Transverse colon (tissue), 4 donors: ENCODE measurements around the gene UTP20. TPM values are rescaled to one million over a fixed set of nuclear protein-coding genes. Genes with fewer than 3 reads are reported as not detected.

Experiments
- DNase-seq: peaks from one replicate; pipeline ENCODE4 v3.0.0-alpha.2; 2019
- H3K27ac ChIP-seq, 4 donors: fragments of 200-600 bp; sonication (generic); 2 replicates each; pipeline ENCODE4 v1.5.1; 2016 to 2018; ENCODE audit warnings: inconsistent platforms in 4 of 4
- H3K27me3 ChIP-seq: fragments of 200-600 bp; sonication (generic); 2 replicates; pipeline ENCODE4 v1.5.1; 2017; ENCODE audit warnings: inconsistent platforms
- H3K36me3 ChIP-seq, 4 donors: fragments of 200-600 bp; sonication (generic); 2 replicates each; pipeline ENCODE4 v1.5.1; 2017 to 2019; ENCODE audit warnings: inconsistent platforms in 4 of 4
- H3K4me1 ChIP-seq, 4 donors: fragments of 200-600 bp; sonication (generic); 2 replicates each; pipeline ENCODE4 v1.5.1; 2017 to 2020; ENCODE audit warnings: inconsistent platforms in 4 of 4
- H3K4me3 ChIP-seq, 4 donors: fragments of 200-600 bp; sonication (generic); 1 replicate in 1 of 4; 2 replicates in 3 of 4; pipeline versions ENCODE4 v1.5.1 to v1.6.1; 2017 to 2019; ENCODE audit warnings: inconsistent platforms in 4 of 4
- H3K9me3 ChIP-seq, 2 donors: fragments of 200-600 bp; sonication (generic); 2 replicates each; pipeline ENCODE4 v1.5.1; 2017 to 2019; ENCODE audit warnings: inconsistent platforms in 2 of 2
- CTCF ChIP-seq, 5 experiments: fragments of 200-600 bp in 3 of 5; fragments of 450-650 bp in 2 of 5; sonication (generic) in 3 of 5; IDR thresholded peaks; 1 replicate in 2 of 5; 2 replicates in 3 of 5; pipeline ENCODE4 v1.5.1; 2016 to 2017; ENCODE audit warnings: antibody characterized with exemption in 5 of 5, inconsistent platforms in 3 of 5, mild to moderate bottlenecking in 2 of 5, moderate library complexity in 1 of 5
- EP300 ChIP-seq: sonication (generic); formaldehyde crosslinking; IDR thresholded peaks from one replicate; pipeline ENCODE4 v1.6.1; 2017; ENCODE audit warnings: antibody characterized with exemption, low read depth
- POLR2A ChIP-seq: fragments of 450-650 bp; IDR thresholded peaks from one replicate; pipeline ENCODE4 v1.6.1; 2016; ENCODE audit warnings: antibody characterized with exemption, mild to moderate bottlenecking, moderate library complexity
- POLR2AphosphoS5 ChIP-seq, 3 donors: sonication (generic); formaldehyde crosslinking; IDR thresholded peaks; one replicate each; pipeline ENCODE4 v1.6.1; 2016; ENCODE audit warnings: antibody characterized with exemption in 3 of 3
- in situ Hi-C, 4 donors: fragments of 200-750 bp; cut with MboI; loops; one replicate each; pipeline versions ENCODE4 v1.15.0 to v1.15.1; 2017; ENCODE audit warnings: low sequenced_read_pairs in 3 of 4, low pct_ligation_motif_present in 1 of 4, low pct_unique_long_range_greater_than_20kb in 1 of 4
- intact Hi-C: fragments of 100-400 bp; cut with DNase I; formaldehyde crosslinking; loops from one replicate; pipeline ENCODE4 v1.15.1; 2023; ENCODE audit warnings: low total_unique reads
- small RNA-seq, 4 donors: library from RNA; depleted of rRNA; stranded (forward); fragments of <200 nt; gene quantifications; one replicate each; pipeline ENCODE3, GENCODE V24; 2016
- total RNA-seq, 4 donors: library from RNA; depleted of rRNA; stranded (reverse); fragments of >200 nt; gene quantifications; one replicate each; pipeline ENCODE4 v1.1.0, GENCODE V29; 2016

Gene UTP20
- total RNA-seq, 4 donors from 2014 or later: 5.2 to 11.0 (median 6.5) TPM

- intact Hi-C loops: no loop called here
- no peak for DNase-seq
Measured at GRCh38 chr12:101436136-101436535, 156.2 kb downstream of the UTP20 start.

More at GRCh38 chr12:101436136-101436535, 156.2 kb downstream of the UTP20 start:
- Histone ChIP-seq H3K4me3 (no peak overlapping the region), H3K4me1 (no peaks in the 10 kb centered on the region), H3K9me3 (no peaks in the 10 kb centered on the region), H3K27me3 (no peaks in the 10 kb centered on the region), H3K36me3 (no peaks in the 10 kb centered on the region), H3K27ac (no peak overlapping the region)
- TF ChIP-seq CTCF (IDR thresholded peaks at IDR 0.05) (no peak), POLR2AphosphoS5 (IDR thresholded peaks at IDR 0.05) (no peak), POLR2A (no peak), EP300 (no peak)
- in situ Hi-C loops: no loop called here

Small RNA genes lying within 50 kb of the gene (small RNA-seq; reads per million reads assigned to genes)
- gene RNU6-1068P: 0 reads per million in 4 donors
- 0 reads per million in 4 donors for gene RPS27P23

Other genes with a start within 250 kb of the UTP20 start
- under 1 TPM in 1 of 4 donors, not detected in 3; 0.32 TPM for gene SLC5A8, start 69.9 kb upstream of the UTP20 start, total RNA-seq
- gene ARL1, start 127.7 kb downstream of the UTP20 start, total RNA-seq: 10 to 100 TPM in 3 of 4 donors, 1 to 10 TPM in 1; 5.6 to 76.1 (median 42.1) TPM
- gene SPIC, start 195.2 kb downstream of the UTP20 start, total RNA-seq: not detected